Activated CD4-positive, alpha-beta memory T cell treated with anti-CD3 and anti-CD28 coated beads, Interleukin-2, amount 10 ng/mL, durations not matched to agents 7 days and 5 days (primary cell): Measurements from ENCODE around the gene DENND1B. TPM values are rescaled to one million over a fixed set of nuclear protein-coding genes. Genes with fewer than 3 reads are reported as not detected.

ENCODE experiments used
- CTCF ChIA-PET: fragments of 350-600 bp; sonication (Branson Sonifier 250); formaldehyde crosslinking; loops from one replicate; lab custom pipeline; 2021; ENCODE audit warnings: antibody characterized with exemption, inconsistent platforms; lab: Charles Lee
- POLR2A ChIA-PET: fragments of 350-600 bp; sonication (Branson Sonifier 250); formaldehyde crosslinking; loops from one replicate; lab custom pipeline; 2021; ENCODE audit warnings: antibody characterized with exemption; lab: Charles Lee
- DNase-seq: peaks from one replicate; pipeline ENCODE4 v3.0.0-alpha.2; 2020
- H3K27ac Mint-ChIP-seq: one replicate; pipeline ENCODE4 v1.8.0; 2021; ENCODE audit warnings: mild to moderate bottlenecking, mixed read lengths
- H3K27me3 Mint-ChIP-seq: one replicate; pipeline ENCODE4 v1.8.0; 2021; ENCODE audit warnings: mixed read lengths
- H3K36me3 Mint-ChIP-seq: one replicate; pipeline ENCODE4 v1.8.0; 2021; ENCODE audit warnings: low read depth, mixed read lengths
- H3K4me1 Mint-ChIP-seq: one replicate; pipeline ENCODE4 v1.8.0; 2021; ENCODE audit warnings: mixed read lengths
- H3K4me3 Mint-ChIP-seq: one replicate; pipeline ENCODE4 v1.8.0; 2021; ENCODE audit warnings: mild to moderate bottlenecking, mixed read lengths
- H3K9me3 Mint-ChIP-seq: one replicate; pipeline ENCODE4 v1.8.0; 2021; ENCODE audit warnings: mixed read lengths
- total RNA-seq, 2 experiments: library from RNA; stranded (reverse); gene quantifications; one replicate each; pipeline ENCODE4 v1.2.3, GENCODE V29; 2021

Gene DENND1B
- total RNA-seq, 2 experiments from 2014 or later: 30.6 to 31.0 TPM

GRCh38 chr1:197666769-197667285 is 108.5 kb downstream of the DENND1B start:
- no peak for DNase-seq
- H3K9me3 Mint-ChIP-seq: no peaks in the 10 kb centered on the region
- CTCF ChIA-PET: no interaction called here
- no peaks in the 10 kb centered on the region for H3K4me1 Mint-ChIP-seq
- POLR2A ChIA-PET: no interaction called here
- H3K4me3 Mint-ChIP-seq: no peak overlapping the region
- H3K27ac Mint-ChIP-seq: no peak overlapping the region
- no peaks in the 10 kb centered on the region for H3K36me3 Mint-ChIP-seq
- no peaks in the 10 kb centered on the region for H3K27me3 Mint-ChIP-seq

- DNase-seq: no peak
- Mint-ChIP-seq H3K4me1 (peaks cover under 1% of the 10 kb centered on the region), H3K9me3 (no peaks in the 10 kb centered on the region), H3K36me3 (no peaks in the 10 kb centered on the region), H3K4me3 (no peak overlapping the region), H3K27ac (no peak overlapping the region), H3K27me3 (no peaks in the 10 kb centered on the region)
- ChIA-PET POLR2A (no interaction called here), CTCF (no interaction called here)
Measured at GRCh38 chr1:197664391-197664790, 110.9 kb downstream of the DENND1B start.

DNA sequence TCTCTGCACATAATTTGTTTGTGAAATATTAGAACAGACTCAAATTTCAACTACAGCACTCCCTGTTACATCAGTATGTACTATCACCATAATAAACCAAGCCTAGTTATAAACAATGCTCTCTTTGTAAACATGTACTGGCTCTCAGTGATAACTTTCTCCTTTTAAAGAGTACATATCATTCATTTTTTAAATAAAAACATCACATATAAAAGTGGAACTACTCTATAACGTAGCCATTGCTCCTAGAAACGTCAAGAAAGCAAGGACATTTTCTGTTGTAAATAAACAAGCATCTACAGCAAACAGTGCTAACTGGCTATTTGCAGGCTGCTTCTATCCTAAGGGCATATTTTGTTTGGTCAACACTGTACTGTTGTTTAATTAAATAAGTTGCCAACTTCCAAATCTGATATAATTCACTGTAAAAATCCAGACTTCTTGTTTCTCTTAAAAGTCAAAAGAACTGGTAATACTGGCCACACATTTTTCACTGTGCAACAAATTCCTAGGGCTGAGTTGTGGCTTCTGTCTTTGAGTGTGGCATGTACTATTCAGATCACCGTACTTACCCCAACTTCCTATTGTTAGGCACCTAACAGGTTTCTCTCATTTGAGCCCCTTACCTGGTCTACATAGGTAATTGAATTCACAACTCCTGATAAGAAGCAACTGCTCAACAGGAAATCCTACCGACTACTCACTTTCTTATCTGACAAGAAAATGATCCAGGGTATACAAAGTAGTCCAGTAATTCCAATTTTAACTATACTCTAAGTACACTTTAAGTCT is 111.9 kb downstream of the DENND1B start:
- no peaks in the 10 kb centered on the region for H3K27me3 Mint-ChIP-seq
- no peak overlapping the region for H3K27ac Mint-ChIP-seq
- H3K36me3 Mint-ChIP-seq: no peaks in the 10 kb centered on the region
- CTCF ChIA-PET: no interaction called here
- POLR2A ChIA-PET: no interaction called here
- H3K4me1 Mint-ChIP-seq: peaks cover 3% of the 10 kb centered on the region
- no peak for DNase-seq
- H3K9me3 Mint-ChIP-seq: no peaks in the 10 kb centered on the region
- H3K4me3 Mint-ChIP-seq: no peak overlapping the region

DNA sequence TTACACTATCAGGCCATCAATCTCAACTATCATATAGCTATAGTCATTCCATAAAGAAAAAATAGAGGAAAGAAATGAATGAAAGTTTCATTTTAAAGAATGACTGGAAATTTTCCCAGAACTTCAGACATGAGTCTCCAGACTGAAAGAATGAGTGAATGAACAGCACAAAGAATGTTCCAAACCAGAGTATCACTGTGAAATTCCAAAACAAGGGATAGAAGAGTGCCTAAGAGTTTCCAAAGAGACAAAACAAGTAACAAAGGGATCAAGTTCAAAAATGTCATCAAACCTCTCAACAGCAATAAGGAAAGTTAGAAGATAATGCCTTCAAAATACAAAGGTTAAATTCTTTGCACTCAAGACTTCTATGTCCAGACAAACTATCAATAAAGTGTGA is 114.9 kb downstream of the DENND1B start:
- no peak for DNase-seq
- peaks cover 3% of the 10 kb centered on the region for H3K4me1 Mint-ChIP-seq
- H3K27ac Mint-ChIP-seq: no peak overlapping the region
- CTCF ChIA-PET: no interaction called here
- H3K4me3 Mint-ChIP-seq: no peak overlapping the region
- no peaks in the 10 kb centered on the region for H3K27me3 Mint-ChIP-seq
- POLR2A ChIA-PET: no interaction called here
- H3K9me3 Mint-ChIP-seq: no peaks in the 10 kb centered on the region
- H3K36me3 Mint-ChIP-seq: peaks cover 20% of the 10 kb centered on the region

DNA sequence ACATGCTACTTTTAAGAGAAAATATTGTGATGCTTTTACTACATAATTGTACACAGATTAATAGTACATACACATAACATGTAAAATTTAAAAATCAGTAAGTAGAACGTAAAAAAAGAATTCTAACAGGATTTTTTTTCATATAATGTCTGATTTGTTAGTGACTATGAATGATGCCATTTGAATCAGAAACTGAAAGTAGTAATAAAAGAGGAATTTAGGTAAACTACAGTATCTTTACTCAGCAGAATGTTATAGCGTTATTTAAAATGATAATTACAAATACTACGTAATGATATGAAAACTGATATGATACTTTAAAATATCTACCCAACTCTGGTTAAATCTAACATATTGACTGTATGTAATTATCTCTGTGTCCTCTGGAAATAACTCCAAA is 116.1 kb downstream of the DENND1B start:
- ChIA-PET POLR2A (no interaction called here), CTCF (no interaction called here)
- H3K4me1 Mint-ChIP-seq: peaks cover 3% of the 10 kb centered on the region
- peaks cover 20% of the 10 kb centered on the region for H3K36me3 Mint-ChIP-seq
- H3K4me3 Mint-ChIP-seq: no peak overlapping the region
- H3K27ac Mint-ChIP-seq: no peak overlapping the region
- H3K9me3 Mint-ChIP-seq: no peaks in the 10 kb centered on the region
- DNase-seq: no peak
- H3K27me3 Mint-ChIP-seq: no peaks in the 10 kb centered on the region

DNA sequence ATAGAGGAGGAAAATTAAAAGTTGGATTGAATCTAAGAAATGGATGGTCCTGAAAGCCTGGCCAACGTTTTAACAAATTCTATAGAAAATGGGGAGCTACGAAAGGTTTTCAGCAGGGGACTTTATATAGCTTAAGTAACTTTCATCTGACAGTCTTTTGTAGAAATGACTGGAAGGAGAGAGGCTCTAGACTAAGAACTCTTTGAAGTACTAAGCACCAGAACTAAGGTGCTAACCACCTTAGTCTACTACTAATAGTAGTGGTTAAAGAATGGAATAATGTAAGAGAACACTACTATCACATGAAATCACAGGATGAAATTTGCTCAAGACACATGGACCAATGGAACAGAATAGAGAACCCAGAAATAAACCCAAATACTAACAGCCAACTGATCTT is 126.1 kb downstream of the DENND1B start:
- no peak overlapping the region for H3K27ac Mint-ChIP-seq
- no peak overlapping the region for H3K4me3 Mint-ChIP-seq
- no peak for DNase-seq
- peaks cover 27% of the 10 kb centered on the region for H3K36me3 Mint-ChIP-seq
- no peaks in the 10 kb centered on the region for H3K9me3 Mint-ChIP-seq
- POLR2A ChIA-PET: no interaction called here
- CTCF ChIA-PET: no interaction called here
- no peaks in the 10 kb centered on the region for H3K4me1 Mint-ChIP-seq
- no peaks in the 10 kb centered on the region for H3K27me3 Mint-ChIP-seq

DNA sequence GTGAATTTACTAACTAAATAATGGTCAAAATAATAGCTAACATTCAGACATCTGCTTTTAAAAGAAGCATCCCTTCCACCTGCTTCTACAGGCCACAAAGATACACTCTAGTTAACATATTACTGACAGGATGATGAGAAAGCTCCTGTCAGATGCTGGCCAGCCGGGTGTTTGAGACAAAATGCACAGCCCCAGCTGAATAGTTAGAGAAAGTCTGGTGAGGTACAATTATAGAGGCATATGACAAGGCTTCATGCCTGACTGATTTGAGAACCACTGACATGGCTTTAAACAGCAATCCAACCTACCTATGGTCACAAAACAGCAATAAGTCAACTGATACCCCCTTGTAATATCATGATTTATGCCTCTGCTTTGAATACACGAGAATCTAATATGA is 137.0 kb downstream of the DENND1B start:
- no peak for DNase-seq
- ChIA-PET CTCF (interaction anchor here (1.0 kb wide), 1 partner anchor 231 kb away, joined by 3 read pairs; no protein-coding TSS in a partner anchor), POLR2A (no interaction called here)
- Mint-ChIP-seq H3K4me1 (no peaks in the 10 kb centered on the region), H3K4me3 (no peak overlapping the region), H3K9me3 (no peaks in the 10 kb centered on the region), H3K36me3 (peaks cover 30% of the 10 kb centered on the region), H3K27me3 (no peaks in the 10 kb centered on the region), H3K27ac (no peak overlapping the region)

DNA sequence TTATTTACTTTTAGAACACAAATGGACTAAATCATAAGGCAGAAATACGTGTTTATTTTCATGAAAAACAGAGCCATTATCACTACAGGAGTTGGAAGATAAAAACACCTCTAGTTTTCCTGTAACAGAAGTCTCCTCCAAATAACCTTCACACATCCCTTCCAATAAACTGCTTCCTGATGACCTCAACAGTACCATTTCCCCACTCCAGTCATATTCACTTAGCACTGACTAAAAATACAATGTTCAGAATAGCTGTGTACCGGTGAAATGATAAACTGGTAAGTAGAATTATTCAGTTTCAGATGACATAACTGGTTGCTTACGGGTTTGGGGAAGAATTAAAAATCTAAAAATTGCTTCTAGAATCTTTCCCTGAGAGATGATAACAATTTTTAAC is 137.9 kb downstream of the DENND1B start:
- no peaks in the 10 kb centered on the region for H3K4me1 Mint-ChIP-seq

GRCh38 chr1:197633447-197634078 is 141.7 kb downstream of the DENND1B start:
- Mint-ChIP-seq H3K4me3 (no peak overlapping the region), H3K27me3 (no peaks in the 10 kb centered on the region), H3K9me3 (peaks cover 3% of the 10 kb centered on the region), H3K36me3 (peaks cover 35% of the 10 kb centered on the region), H3K27ac (no peak overlapping the region), H3K4me1 (no peaks in the 10 kb centered on the region)
- ChIA-PET POLR2A (no interaction called here), CTCF (no interaction called here)
- DNase-seq: no peak

More for the DNA sequence above, 137.9 kb downstream of the DENND1B start:
- CTCF ChIA-PET: interaction anchor here (1.0 to 1.2 kb wide), 2 partner anchors 19 to 232 kb away, joined by 3 read pairs; no protein-coding TSS in a partner anchor
- POLR2A ChIA-PET: no interaction called here
- no peak overlapping the region for H3K4me3 Mint-ChIP-seq
- H3K36me3 Mint-ChIP-seq: peaks cover 35% of the 10 kb centered on the region
- H3K27me3 Mint-ChIP-seq: no peaks in the 10 kb centered on the region
- no peaks in the 10 kb centered on the region for H3K9me3 Mint-ChIP-seq
- H3K27ac Mint-ChIP-seq: no peak overlapping the region
- no peak for DNase-seq

DNA sequence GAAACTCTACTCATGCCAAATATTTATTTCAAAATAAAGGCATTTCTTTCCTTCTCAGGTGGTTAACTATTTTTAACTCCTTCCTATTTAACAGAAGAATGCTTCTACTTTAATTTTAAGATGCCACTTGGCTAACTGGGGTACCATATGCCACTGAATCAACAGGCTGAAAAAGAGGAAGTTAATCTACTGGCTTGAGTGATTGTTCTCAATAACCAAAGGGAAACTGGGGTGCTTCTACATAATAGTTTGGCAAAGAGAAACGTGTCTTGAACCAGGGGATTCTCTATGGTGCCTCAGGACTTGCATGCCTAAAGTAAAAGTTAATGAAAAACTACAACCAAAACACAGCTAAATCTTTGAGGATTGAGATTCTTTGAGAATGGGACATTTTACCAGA is 142.6 kb downstream of the DENND1B start:
- H3K27ac Mint-ChIP-seq: no peak overlapping the region
- no peak for DNase-seq
- H3K36me3 Mint-ChIP-seq: peaks cover 41% of the 10 kb centered on the region
- peaks cover 3% of the 10 kb centered on the region for H3K9me3 Mint-ChIP-seq
- ChIA-PET POLR2A (no interaction called here), CTCF (no interaction called here)
- no peak overlapping the region for H3K4me3 Mint-ChIP-seq
- no peaks in the 10 kb centered on the region for H3K4me1 Mint-ChIP-seq
- no peaks in the 10 kb centered on the region for H3K27me3 Mint-ChIP-seq

DNA sequence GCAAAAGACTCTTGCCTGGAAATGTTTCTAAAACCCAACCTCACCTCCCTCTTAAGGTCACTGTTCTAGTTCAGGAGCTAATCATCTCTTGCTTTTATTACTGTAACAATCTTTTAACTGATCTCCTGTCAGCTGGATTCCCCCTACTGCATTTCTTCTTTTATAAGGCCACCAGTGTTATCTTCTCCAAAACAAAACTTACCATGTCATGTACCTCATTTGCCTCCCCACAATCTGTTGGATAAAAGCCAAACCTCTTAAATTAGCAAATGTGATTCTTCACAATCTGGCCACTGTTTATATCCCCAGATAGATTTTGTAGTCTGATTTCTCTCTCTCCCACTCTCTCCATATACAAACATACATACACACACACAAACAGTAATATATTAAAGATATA is 143.3 kb downstream of the DENND1B start:
- Mint-ChIP-seq H3K9me3 (peaks cover 3% of the 10 kb centered on the region), H3K27me3 (no peaks in the 10 kb centered on the region), H3K36me3 (peaks cover 42% of the 10 kb centered on the region), H3K4me1 (no peaks in the 10 kb centered on the region), H3K27ac (no peak overlapping the region), H3K4me3 (no peak overlapping the region)
- POLR2A ChIA-PET: no interaction called here
- DNase-seq: no peak
- CTCF ChIA-PET: no interaction called here

- no peaks in the 10 kb centered on the region for H3K27me3 Mint-ChIP-seq
- H3K36me3 Mint-ChIP-seq: peaks cover 24% of the 10 kb centered on the region
- no peak overlapping the region for H3K4me3 Mint-ChIP-seq
- H3K4me1 Mint-ChIP-seq: no peaks in the 10 kb centered on the region
- DNase-seq: no peak
- H3K9me3 Mint-ChIP-seq: peaks cover 9% of the 10 kb centered on the region
- H3K27ac Mint-ChIP-seq: no peak overlapping the region
- CTCF ChIA-PET: no interaction called here
- POLR2A ChIA-PET: no interaction called here
Measured at GRCh38 chr1:197622371-197622770, 152.9 kb downstream of the DENND1B start.

DNA sequence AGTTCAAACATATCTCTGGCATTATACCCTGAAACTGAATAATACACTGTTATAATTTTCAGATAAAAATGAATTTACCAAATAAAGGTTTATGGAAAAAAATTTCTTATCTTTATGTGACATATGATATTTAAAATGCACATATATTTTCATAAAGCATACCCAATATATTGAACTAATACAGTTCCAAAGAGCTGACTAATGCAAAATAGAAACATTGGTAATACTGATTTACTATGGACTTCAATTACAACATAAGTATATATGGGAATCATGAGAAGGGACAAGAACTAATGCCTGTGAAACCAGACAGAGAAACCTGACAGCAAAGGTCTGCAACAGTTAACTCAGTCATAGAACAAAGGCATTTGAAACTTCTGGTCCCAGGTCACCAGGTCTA is 153.5 kb downstream of the DENND1B start:
- POLR2A ChIA-PET: no interaction called here
- Mint-ChIP-seq H3K9me3 (peaks cover 9% of the 10 kb centered on the region), H3K4me3 (no peak overlapping the region), H3K27ac (no peak overlapping the region), H3K36me3 (peaks cover 21% of the 10 kb centered on the region), H3K4me1 (no peaks in the 10 kb centered on the region), H3K27me3 (no peaks in the 10 kb centered on the region)
- CTCF ChIA-PET: no interaction called here
- no peak for DNase-seq
